PC-3 (cell line): Measurements from ENCODE around the gene FEM1C. TPM values are rescaled to one million over a fixed set of nuclear protein-coding genes. Genes with fewer than 3 reads are reported as not detected.

Experiments used
- ATAC-seq: fragments of 200-7000 bp; cut with Tn5 transposase; 2 replicates; pipeline ENCODE4 v1.9.1; 2020; ENCODE audit warnings: mild to moderate bottlenecking, moderate library complexity
- BruUV-seq: library from RNA; stranded (reverse); fragments of 400-500 nt; replicated peaks from 2 replicates; lab custom pipeline; 2021; lab: Mats Ljungman, UMichigan
- CTCF ChIA-PET: fragments of 300-600 bp; sonication (Branson Sonifier 250); formaldehyde crosslinking; loops from one replicate; lab custom pipeline; 2022; ENCODE audit warnings: antibody characterized with exemption; lab: Charles Lee
- POLR2A ChIA-PET: fragments of 300-600 bp; sonication (Branson Sonifier 250); formaldehyde crosslinking; loops from one replicate; lab custom pipeline; 2022; ENCODE audit warnings: antibody characterized with exemption; ENCODE audit not compliant: unreplicated experiment; lab: Charles Lee
- DNase-seq: peaks from one replicate; pipeline ENCODE4 v3.0.0-alpha.2; 2015
- H2AFZ ChIP-seq: fragments of 300-600 bp; sonication (generic); 2 replicates; pipeline ENCODE4 v1.6.0; 2016; ENCODE audit warnings: antibody characterized with exemption, low read length
- H3F3A ChIP-seq: fragments of 300-600 bp; sonication (generic); one replicate; pipeline ENCODE4 v1.6.0; 2017; ENCODE audit warnings: antibody characterized with exemption, low read length, control low read depth, mild to moderate bottlenecking; ENCODE audit not compliant: unreplicated experiment
- H3K27ac ChIP-seq: fragments of 300-600 bp; sonication (generic); 2 replicates; pipeline ENCODE4 v1.5.1; 2016; ENCODE audit warnings: mild to moderate bottlenecking, low read length
- H3K27me3 ChIP-seq: fragments of 300-600 bp; sonication (generic); 2 replicates; pipeline ENCODE4 v1.6.1; 2016; ENCODE audit warnings: low read length, mixed read lengths
- H3K36me3 ChIP-seq: fragments of 300-600 bp; sonication (generic); 2 replicates; pipeline ENCODE4 v1.6.1; 2016; ENCODE audit warnings: low read depth, mixed run types, low read length, mixed read lengths
- H3K4me1 ChIP-seq: fragments of 300-600 bp; sonication (generic); 2 replicates; pipeline ENCODE4 v1.5.1; 2016; ENCODE audit warnings: low read length; ENCODE audit not compliant: insufficient read depth
- H3K4me2 ChIP-seq: fragments of 300-600 bp; sonication (generic); 2 replicates; pipeline ENCODE4 v1.6.0; 2016; ENCODE audit warnings: low read length
- H3K4me3 ChIP-seq: fragments of 300-600 bp; sonication (generic); 2 replicates; pipeline ENCODE4 v1.5.1; 2016; ENCODE audit warnings: mild to moderate bottlenecking, low read length, mixed read lengths
- H3K79me2 ChIP-seq: fragments of 300-600 bp; sonication (generic); 2 replicates; pipeline ENCODE4 v1.6.1; 2017; ENCODE audit warnings: low read length, mixed read lengths
- H3K9ac ChIP-seq: fragments of 300-600 bp; sonication (generic); 2 replicates; pipeline ENCODE4 v1.6.0; 2016; ENCODE audit warnings: mild to moderate bottlenecking, low read length
- H3K9me2 ChIP-seq: fragments of 300-600 bp; sonication (generic); replicated peaks from 2 replicates; pipeline ENCODE4 v1.6.1; 2016; ENCODE audit warnings: mixed run types, low read length, mixed read lengths
- H3K9me3 ChIP-seq: fragments of 300-600 bp; sonication (generic); 2 replicates; pipeline ENCODE4 v1.6.1; 2016; ENCODE audit warnings: low read length, mixed read lengths
- H4K20me1 ChIP-seq: fragments of 300-600 bp; sonication (generic); 2 replicates; pipeline ENCODE4 v1.6.1; 2016; ENCODE audit warnings: low read length, mixed read lengths
- CTCF ChIP-seq: fragments of 300-600 bp; sonication (generic); conservative IDR thresholded peaks from 2 replicates; pipeline ENCODE4 v1.5.1; 2017; ENCODE audit warnings: antibody characterized with exemption, low read depth, mild to moderate bottlenecking, low read length
- EZH2 ChIP-seq: fragments of 300-600 bp; sonication (generic); IDR thresholded peaks from one replicate; pipeline ENCODE4 v1.6.1; 2017; ENCODE audit warnings: antibody characterized with exemption, mild to moderate bottlenecking, low read length; ENCODE audit not compliant: unreplicated experiment
- EZH2phosphoT487 ChIP-seq: fragments of 300-600 bp; sonication (generic); IDR thresholded peaks from 2 replicates; pipeline ENCODE4 v1.6.1; 2018; ENCODE audit warnings: mild to moderate bottlenecking, antibody characterized with exemption, low read length, borderline replicate concordance
- intact Hi-C: fragments of 100-400 bp; cut with micrococcal nuclease; formaldehyde crosslinking; loops from 2 replicates; pipeline ENCODE4 v1.9.0; 2023
- total RNA-seq: library from RNA; depleted of rRNA; stranded (reverse); fragments of >200 nt; gene quantifications from 2 replicates; pipeline ENCODE4 v1.2.3, GENCODE V29; 2014

FEM1C gene
- total RNA-seq, 1 experiment from 2014 or later, result 8.4 TPM

- H3K79me2 ChIP-seq, result peaks cover 78% of the 10 kb centered on the region
- BruUV-seq, result no TSS peak
- H3K9me3 ChIP-seq, result peaks cover 6% of the 10 kb centered on the region; the same call in 1 of the 2 replicates
- H3K9ac ChIP-seq, result peak overlapping the region; percentile 93; the same call in 1 of the 2 replicates
- H3K27ac ChIP-seq, result no peak overlapping the region
- no peak overlapping the region for H2AFZ ChIP-seq
- CTCF ChIA-PET, result interaction anchor here (1.1 kb wide), 1 partner anchor 33 kb away, joined by 4 read pairs; no protein-coding TSS in a partner anchor
- H3K27me3 ChIP-seq, result no peaks in the 10 kb centered on the region
- intact Hi-C loops, result loop anchor here (2.0 to 5.0 kb wide), 2 partner anchors 113 to 164 kb away; no protein-coding TSS in a partner anchor
- H3K36me3 ChIP-seq, result peaks cover 58% of the 10 kb centered on the region
- H3K4me2 ChIP-seq, result peak overlapping the region; percentile 94
- no peaks in the 10 kb centered on the region for H3K9me2 ChIP-seq
- H4K20me1 ChIP-seq, result peaks cover 52% of the 10 kb centered on the region
- POLR2A ChIA-PET, result no interaction called here
- peak; percentile 29 for DNase-seq
- peaks cover 17% of the 10 kb centered on the region; the same call in 1 of the 2 replicates for H3K4me1 ChIP-seq
- peak overlapping the region; percentile 79 for H3K4me3 ChIP-seq
- ATAC-seq, result peak; percentile 1; the same call in 1 of the 2 replicates
- TF ChIP-seq EZH2phosphoT487 (no peak), EZH2 (no peak), CTCF (no peak)
- no peaks in the 10 kb centered on the region for H3F3A ChIP-seq
Observed at GRCh38 chr5:115541611-115542010, 3.0 kb downstream of the FEM1C start.

- CTCF ChIA-PET, result no interaction called here
- intact Hi-C loops, result no loop called here
- 0 out of 2 replicates have a peak overlapping the region, but pooled peaks have one; percentile 2 for H3K4me2 ChIP-seq
Observed at GRCh38 chr5:115535479-115536035, 9.0 kb downstream of the FEM1C start.

More at GRCh38 chr5:115535479-115536035, 9.0 kb downstream of the FEM1C start:
- peaks cover 99% of the 10 kb centered on the region for H3K79me2 ChIP-seq
- no peaks in the 10 kb centered on the region for H3F3A ChIP-seq
- H3K9ac ChIP-seq, result no peak overlapping the region
- POLR2A ChIA-PET, result no interaction called here
- no peak overlapping the region for H2AFZ ChIP-seq
- BruUV-seq, result no TSS peak
- no peak for ATAC-seq
- no peaks in the 10 kb centered on the region for H3K9me3 ChIP-seq
- peaks cover 57% of the 10 kb centered on the region for H4K20me1 ChIP-seq
- TF ChIP-seq EZH2phosphoT487 (no peak), CTCF (no peak), EZH2 (no peak)
- no peak for DNase-seq
- H3K9me2 ChIP-seq, result no peaks in the 10 kb centered on the region
- peaks cover 60% of the 10 kb centered on the region for H3K4me1 ChIP-seq
- no peak overlapping the region for H3K27ac ChIP-seq
- no peaks in the 10 kb centered on the region for H3K27me3 ChIP-seq
- H3K4me3 ChIP-seq, result no peak overlapping the region
- peaks cover 59% of the 10 kb centered on the region for H3K36me3 ChIP-seq
